ENCODE results near the gene WDR45B.

GRCh38 chr17:82690786-82691489, 42.7 kb upstream of the WDR45B start:
- TF ChIP-seq CTCF (IDR thresholded peaks at IDR 0.05) (no peak), POLR2AphosphoS5 (IDR thresholded peaks at IDR 0.05; ENCODE audit: low read depth, low read length) (no peak), REST (IDR thresholded peaks at IDR 0.05; ENCODE audit: insufficient read depth in 1 of 2, low read depth in 2 of 2, low read length in 1 of 2) (no peak)
